OCI-LY7 (cell line): ENCODE data around the gene MYO1C. TPM values are rescaled to one million over a fixed set of nuclear protein-coding genes. Genes with fewer than 3 reads are reported as not detected.

Experiments used
- BruUV-seq: library from RNA; stranded (reverse); fragments of 400-500 nt; replicated peaks from 2 replicates; lab custom pipeline; 2021; lab: Mats Ljungman, UMichigan
- CTCF ChIA-PET: fragments of 300-600 bp; sonication (Branson Sonifier 250); formaldehyde crosslinking; loops from one replicate; lab custom pipeline; 2022; ENCODE audit warnings: antibody characterized with exemption; ENCODE audit not compliant: unreplicated experiment; lab: Charles Lee
- POLR2A ChIA-PET: fragments of 300-600 bp; sonication (Branson Sonifier 250); formaldehyde crosslinking; loops from one replicate; lab custom pipeline; 2022; ENCODE audit warnings: antibody characterized with exemption; lab: Charles Lee
- DNase-seq: peaks from one replicate; pipeline ENCODE4 v3.0.0-alpha.2; 2015; ENCODE audit warnings: low spot score
- H2AFZ ChIP-seq: fragments of 200-600 bp; sonication (generic), shearing (Covaris generic); 2 replicates; pipeline ENCODE4 v1.6.1; 2014; ENCODE audit warnings: mild to moderate bottlenecking, antibody characterized with exemption, low read length, moderate library complexity
- H3K27ac ChIP-seq: fragments of 200-600 bp; sonication (generic); 2 replicates; pipeline ENCODE4 v1.5.1; 2014; ENCODE audit warnings: mixed run types, low read depth, mild to moderate bottlenecking, moderate library complexity, low read length, inconsistent platforms; ENCODE audit not compliant: poor library complexity, severe bottlenecking
- H3K36me3 ChIP-seq: fragments of 200-600 bp; sonication (generic); 2 replicates; pipeline ENCODE4 v1.6.1; 2014; ENCODE audit warnings: mild to moderate bottlenecking, antibody characterized with exemption, low read length, moderate library complexity, mixed read lengths; ENCODE audit not compliant: insufficient read depth
- H3K4me1 ChIP-seq: fragments of 200-600 bp; sonication (generic); 2 replicates; pipeline ENCODE4 v1.5.1; 2014; ENCODE audit warnings: mild to moderate bottlenecking, low read length; ENCODE audit not compliant: insufficient read depth, poor library complexity, severe bottlenecking
- H3K4me2 ChIP-seq: fragments of 200-600 bp; sonication (generic); 2 replicates; pipeline ENCODE4 v1.6.1; 2014; ENCODE audit warnings: mild to moderate bottlenecking, low read length
- H3K4me3 ChIP-seq: fragments of 200-600 bp; sonication (generic); 2 replicates; pipeline ENCODE4 v1.5.1; 2014; ENCODE audit warnings: mild to moderate bottlenecking, low read depth, low read length; ENCODE audit not compliant: poor library complexity, severe bottlenecking
- H3K79me2 ChIP-seq: fragments of 200-600 bp; sonication (generic); 2 replicates; pipeline ENCODE4 v1.6.1; 2016; ENCODE audit warnings: low read depth, mild to moderate bottlenecking, low read length, moderate library complexity, mixed read lengths; ENCODE audit not compliant: insufficient read depth
- H3K9me2 ChIP-seq: fragments of 200-600 bp; sonication (generic); 2 replicates; pipeline ENCODE4 v1.6.1; 2016; ENCODE audit warnings: mild to moderate bottlenecking, low read length, mixed read lengths; ENCODE audit not compliant: insufficient read depth
- H3K9me3 ChIP-seq: fragments of 200-600 bp; sonication (generic); 2 replicates; pipeline ENCODE4 v1.6.1; 2014; ENCODE audit warnings: mild to moderate bottlenecking, mixed run types, low read length, mixed read lengths
- H4K20me1 ChIP-seq: fragments of 200-600 bp; sonication (generic); 2 replicates; pipeline ENCODE4 v1.6.1; 2014; ENCODE audit warnings: mild to moderate bottlenecking, antibody characterized with exemption, low read length, moderate library complexity, mixed read lengths; ENCODE audit not compliant: insufficient read depth
- EZH2phosphoT487 ChIP-seq: fragments of 200-600 bp; sonication (generic); IDR thresholded peaks from 2 replicates; pipeline ENCODE4 v1.6.1; 2018; ENCODE audit warnings: low read depth, borderline replicate concordance, mild to moderate bottlenecking, mixed run types, antibody characterized with exemption, low read length, moderate library complexity, mixed read lengths
- intact Hi-C: fragments of 100-400 bp; cut with micrococcal nuclease; formaldehyde crosslinking; loops from one replicate; pipeline ENCODE4 v1.10.0; 2022; ENCODE audit not compliant: unreplicated experiment
- total RNA-seq, 2 experiments: library from RNA; depleted of rRNA in 1 of 2; stranded (reverse); fragments of >200 nt in 1 of 2; shearing (Covaris generic) in 1 of 2; gene quantifications; 2 replicates each; pipeline ENCODE4 v1.2.3, GENCODE V29; 2014 to 2022
- TF ChIP-seq, protein P1 (sequence below): fragments of 200-600 bp; sonication (generic); conservative IDR thresholded peaks from 2 replicates; pipeline ENCODE4 v1.5.1; 2014; ENCODE audit warnings: mild to moderate bottlenecking, antibody characterized with exemption, low read length, moderate library complexity, mixed read lengths

Gene MYO1C
- total RNA-seq, 2 experiments from 2014 or later, result 17.2 to 74.4 TPM

- TF ChIP-seq EZH2phosphoT487, result no peak
- TF ChIP-seq, protein P1, sequence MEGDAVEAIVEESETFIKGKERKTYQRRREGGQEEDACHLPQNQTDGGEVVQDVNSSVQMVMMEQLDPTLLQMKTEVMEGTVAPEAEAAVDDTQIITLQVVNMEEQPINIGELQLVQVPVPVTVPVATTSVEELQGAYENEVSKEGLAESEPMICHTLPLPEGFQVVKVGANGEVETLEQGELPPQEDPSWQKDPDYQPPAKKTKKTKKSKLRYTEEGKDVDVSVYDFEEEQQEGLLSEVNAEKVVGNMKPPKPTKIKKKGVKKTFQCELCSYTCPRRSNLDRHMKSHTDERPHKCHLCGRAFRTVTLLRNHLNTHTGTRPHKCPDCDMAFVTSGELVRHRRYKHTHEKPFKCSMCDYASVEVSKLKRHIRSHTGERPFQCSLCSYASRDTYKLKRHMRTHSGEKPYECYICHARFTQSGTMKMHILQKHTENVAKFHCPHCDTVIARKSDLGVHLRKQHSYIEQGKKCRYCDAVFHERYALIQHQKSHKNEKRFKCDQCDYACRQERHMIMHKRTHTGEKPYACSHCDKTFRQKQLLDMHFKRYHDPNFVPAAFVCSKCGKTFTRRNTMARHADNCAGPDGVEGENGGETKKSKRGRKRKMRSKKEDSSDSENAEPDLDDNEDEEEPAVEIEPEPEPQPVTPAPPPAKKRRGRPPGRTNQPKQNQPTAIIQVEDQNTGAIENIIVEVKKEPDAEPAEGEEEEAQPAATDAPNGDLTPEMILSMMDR, result no peak
- H3K4me3 ChIP-seq, result no peak overlapping the region
- no peak overlapping the region for H2AFZ ChIP-seq
- H3K9me3 ChIP-seq, result no peaks in the 10 kb centered on the region
- no peaks in the 10 kb centered on the region for H4K20me1 ChIP-seq
- peaks cover 25% of the 10 kb centered on the region for H3K4me1 ChIP-seq
- H3K4me2 ChIP-seq, result no peak overlapping the region
- H3K36me3 ChIP-seq, result peaks cover 32% of the 10 kb centered on the region
- H3K9me2 ChIP-seq, result no peaks in the 10 kb centered on the region
- intact Hi-C loops, result no loop called here
- DNase-seq, result no peak
- H3K27ac ChIP-seq, result no peak overlapping the region
- no TSS peak for BruUV-seq
- no peaks in the 10 kb centered on the region for H3K79me2 ChIP-seq
- ChIA-PET POLR2A (interaction anchor here (0.6 to 0.7 kb wide), 2 partner anchors 82 to 212 kb away, joined by 3 read pairs; no protein-coding TSS in a partner anchor), CTCF (interaction anchor here (0.6 kb wide), 1 partner anchor 61 kb away, joined by 4 read pairs; no protein-coding TSS in a partner anchor)
Measured at GRCh38 chr17:1471911-1472821, 20.3 kb downstream of the MYO1C start.

DNA sequence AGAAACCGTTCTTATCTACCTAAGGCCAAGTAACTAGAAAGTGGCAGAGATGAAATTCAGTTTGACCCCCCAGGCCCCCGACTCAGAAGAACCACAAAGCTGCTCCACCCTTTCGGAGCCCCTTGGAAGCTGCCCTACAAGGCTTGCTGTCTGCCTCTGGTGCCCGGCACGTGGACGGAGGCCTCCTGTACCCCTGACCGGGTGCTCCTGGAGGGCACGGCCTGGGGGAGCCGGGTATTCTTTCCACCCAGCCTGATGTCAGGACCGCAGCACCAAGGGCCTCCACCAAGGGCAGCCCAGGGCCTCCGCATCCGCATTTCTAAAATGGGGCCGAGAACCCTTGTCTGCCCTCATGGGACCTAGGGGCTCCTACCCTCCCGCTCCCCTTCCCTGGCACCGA, 21.0 kb downstream of the MYO1C start:
- no peak overlapping the region for H3K4me3 ChIP-seq
- no peak overlapping the region for H3K27ac ChIP-seq
- H4K20me1 ChIP-seq, result no peaks in the 10 kb centered on the region
- no peaks in the 10 kb centered on the region for H3K79me2 ChIP-seq
- no peaks in the 10 kb centered on the region for H3K9me3 ChIP-seq
- no peak for DNase-seq
- H3K4me1 ChIP-seq, result peaks cover 25% of the 10 kb centered on the region
- no peaks in the 10 kb centered on the region for H3K9me2 ChIP-seq
- no peak overlapping the region for H3K4me2 ChIP-seq
- no TSS peak for BruUV-seq
- TF ChIP-seq EZH2phosphoT487, result no peak
- TF ChIP-seq, protein P1, result no peak
- intact Hi-C loops, result no loop called here
- H2AFZ ChIP-seq, result no peak overlapping the region
- ChIA-PET POLR2A (interaction anchor here (0.7 kb wide), 1 partner anchor 82 kb away, joined by 3 read pairs; no protein-coding TSS in a partner anchor), CTCF (no interaction called here)
- H3K36me3 ChIP-seq, result peaks cover 31% of the 10 kb centered on the region
